HepG2 (cell line): ENCODE measurements around the gene MAP3K20. TPM values are rescaled to one million over a fixed set of nuclear protein-coding genes. Genes with fewer than 3 reads are reported as not detected.
A peak's percentile ranks its signal among the peaks of the same experiment; 100 is the strongest.

Experiments used
- ATAC-seq: fragments of 200-7000 bp; cut with Tn5 transposase; 3 replicates; pipeline ENCODE4 v1.9.1; 2020; ENCODE audit warnings: mild to moderate bottlenecking, moderate library complexity
- BruUV-seq: library from RNA; stranded (reverse); fragments of 400-500 nt; replicated peaks from 2 replicates; lab custom pipeline; 2021; lab: Mats Ljungman, UMichigan
- CTCF ChIA-PET: fragments of 300-600 bp; formaldehyde crosslinking; extraction: SDS; loops from one replicate; lab custom pipeline; 2021; ENCODE audit warnings: low total read pairs, inconsistent platforms, low intra/inter-chr PET ratio; lab: Yijun Ruan, JAX
- POLR2A ChIA-PET: fragments of 350-600 bp; sonication (Branson Sonifier 250); formaldehyde crosslinking; loops from one replicate; lab custom pipeline; 2020; ENCODE audit warnings: antibody characterized with exemption, inconsistent platforms; lab: Yijun Ruan, JAX
- DNase-seq: peaks from one replicate; pipeline ENCODE4 v3.0.0-alpha.2; 2015; ENCODE audit warnings: low spot score
- FAIRE-seq: peaks from 3 replicates; lab custom pipeline; 2011; peaks lifted over from hg19 to GRCh38; lab: Jason Lieb, UNC
- H2AFZ ChIP-seq: one replicate; pipeline ENCODE4 v1.6.1; 2011; ENCODE audit warnings: low read length, inconsistent platforms
- H3K27ac ChIP-seq: fragments of 300-600 bp; 3 replicates; pipeline ENCODE4 v1.8.0; 2011; ENCODE audit warnings: mixed run types, mild to moderate bottlenecking, mixed read lengths, low read length, inconsistent platforms; ENCODE audit not compliant: insufficient read depth; ENCODE audit errors: extremely low read length
- H3K27me3 ChIP-seq, 2 experiments: fragments of 200-600 bp in 1 of 2; 2 replicates in 1 of 2; 3 replicates in 1 of 2; pipeline versions ENCODE4 v1.6.0 to v1.8.0; 2011; ENCODE audit warnings: low read length in 2 of 2, mild to moderate bottlenecking in 2 of 2, moderate library complexity in 2 of 2, inconsistent platforms in 1 of 2; ENCODE audit not compliant: insufficient read depth in 2 of 2, control insufficient read depth in 1 of 2
- H3K36me3 ChIP-seq, 2 experiments: fragments of 200-600 bp in 1 of 2; replicated peaks in 1 of 2; 2 replicates in 1 of 2; 3 replicates in 1 of 2; pipeline versions ENCODE4 v1.5.1 to v1.8.0; 2011; ENCODE audit warnings: low read length in 2 of 2, inconsistent platforms in 1 of 2; ENCODE audit not compliant: insufficient read depth in 2 of 2, control insufficient read depth in 1 of 2
- H3K4me1 ChIP-seq: 2 replicates; pipeline ENCODE4 v1.5.1; 2012; ENCODE audit warnings: low read length, inconsistent platforms; ENCODE audit not compliant: insufficient read depth
- H3K4me2 ChIP-seq: 2 replicates; pipeline ENCODE4 v1.6.0; 2011; ENCODE audit warnings: low read depth, low read length, inconsistent platforms
- H3K4me3 ChIP-seq, 3 experiments: fragments of 200-600 bp in 1 of 3; sonication (generic), shearing (Covaris generic) in 1 of 3; replicated peaks in 1 of 3; 2 replicates each; pipeline ENCODE4 v1.5.1; 2011 to 2016; ENCODE audit warnings: low read length in 3 of 3, inconsistent platforms in 2 of 3, low read depth in 2 of 3, mild to moderate bottlenecking in 2 of 3, control low read depth in 1 of 3, mixed read lengths in 1 of 3; ENCODE audit not compliant: insufficient read depth in 1 of 3
- H3K79me2 ChIP-seq: one replicate; pipeline ENCODE4 v1.6.1; 2011; ENCODE audit warnings: low read length, inconsistent platforms; ENCODE audit not compliant: insufficient read depth
- H3K9ac ChIP-seq: 2 replicates; pipeline ENCODE4 v1.6.0; 2011; ENCODE audit warnings: mild to moderate bottlenecking, low read depth, low read length, inconsistent platforms; ENCODE audit not compliant: insufficient read depth
- H3K9me3 ChIP-seq: 2 replicates; pipeline ENCODE4 v1.5.1; 2012; ENCODE audit warnings: mild to moderate bottlenecking, low read length
- H4K20me1 ChIP-seq: 2 replicates; pipeline ENCODE4 v1.6.0; 2011; ENCODE audit warnings: inconsistent platforms, mild to moderate bottlenecking, low read length, moderate library complexity; ENCODE audit not compliant: insufficient read depth
- CC2D1A ChIP-seq: sonication (generic); formaldehyde crosslinking; IDR thresholded peaks from 2 replicates; pipeline ENCODE4 v1.8.1; 2023; ENCODE audit warnings: mild to moderate bottlenecking, missing genetic modification reagents
- MAFF ChIP-seq: IDR thresholded peaks from 2 replicates; pipeline ENCODE4 v1.6.1; 2011; ENCODE audit warnings: low read depth, low read length, improper control_type of control experiment
- MAFK ChIP-seq, 2 experiments: IDR thresholded peaks in 1 of 2; conservative IDR thresholded peaks in 1 of 2; 2 replicates each; pipeline ENCODE4 v1.6.1; 2011; ENCODE audit warnings: improper control_type of control experiment in 2 of 2, low read length in 2 of 2
- ZNF7 ChIP-seq: IDR thresholded peaks from 2 replicates; pipeline ENCODE4 v1.6.1; 2016; ENCODE audit warnings: missing biosample characterization, missing genetic modification reagents
- WGBS: methylation state at CpG from one replicate; pipeline ENCODE4 v1.1.6; 2017; ENCODE audit warnings: low lambda C conversion rate; 5-methylcytosine and 5-hydroxymethylcytosine counted together
- in situ Hi-C: cut with HindIII; loops from 2 replicates; pipeline ENCODE4 v1.10.0; 2017; ENCODE audit warnings: low pct_unique_long_range_greater_than_20kb; ENCODE audit not compliant: extremely low pct_ligation_motif_present
- intact Hi-C: fragments of 100-400 bp; cut with micrococcal nuclease; formaldehyde crosslinking; loops from one replicate; pipeline ENCODE4 v1.10.0; 2022; ENCODE audit not compliant: unreplicated experiment
- polyA plus RNA-seq, 8 experiments: library from polyadenylated mRNA; depleted of rRNA in 3 of 8; stranded (reverse) in 7 of 8; unstranded in 1 of 8; fragments of >200 nt; fragmentation: Illumina TruSeq in 4 of 8; extraction: Trizol in 4 of 8; gene quantifications; 2 replicates each; pipeline versions ENCODE4 v1.2.1 to v1.2.3, GENCODE V29; 2011 to 2016; ENCODE audit warnings: low read depth in 4 of 8, missing spikeins in 1 of 8, mixed read lengths in 1 of 8; ENCODE audit not compliant: insufficient read depth in 1 of 8
- total RNA-seq, 5 experiments: library from RNA; depleted of rRNA; stranded (reverse); fragments of >200 nt; fragmentation: Illumina TruSeq; extraction: Trizol; gene quantifications; 2 replicates each; pipeline ENCODE4 v1.2.3, GENCODE V29; 2016; ENCODE audit warnings: low read depth in 1 of 5
- TF ChIP-seq, protein P1 (sequence below): IDR thresholded peaks from 2 replicates; pipeline ENCODE4 v1.6.1; 2016; ENCODE audit warnings: low read depth

MAP3K20 gene
- total and polyA plus RNA-seq, 2 of the 13 experiments (the other 11 are each of a cell fraction or from before 2014, with no cell fraction given): 5.2 to 13.5 TPM

DNA sequence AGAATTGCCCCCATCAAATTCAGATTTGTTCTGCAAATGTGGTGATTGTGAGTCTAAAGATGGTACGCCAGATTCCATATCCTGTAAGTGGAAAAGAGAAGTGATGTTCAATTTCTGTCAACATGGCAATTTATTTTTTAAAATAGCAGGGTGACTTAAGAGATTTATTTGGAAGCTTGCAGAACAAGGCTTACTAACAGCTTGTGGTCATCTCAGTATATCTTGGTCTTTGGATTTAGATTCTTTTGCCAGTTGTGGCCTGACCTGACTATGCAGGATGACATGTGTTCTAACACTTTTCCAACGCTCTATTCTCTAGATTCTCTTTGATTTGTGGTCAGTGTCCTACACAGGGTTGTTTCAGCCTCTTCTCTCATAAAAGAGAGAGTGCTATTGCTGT, 74.4 kb downstream of the MAP3K20 start:
- intact Hi-C loops: no loop called here

GRCh38 chr2:173150963-173151362, 75.3 kb downstream of the MAP3K20 start:
- Histone ChIP-seq H3K4me2 (no peak overlapping the region), H3K9me3 (no peaks in the 10 kb centered on the region), H3K27ac (no peak overlapping the region), H3K4me3 (no peak overlapping the region), H3K9ac (no peak overlapping the region), H3K27me3 (no peaks in the 10 kb centered on the region), H3K4me1 (no peaks in the 10 kb centered on the region), H3K79me2 (no peaks in the 10 kb centered on the region), H4K20me1 (no peaks in the 10 kb centered on the region), H2AFZ (no peak overlapping the region), H3K36me3 (no peaks in the 10 kb centered on the region)
- FAIRE-seq: no peak
- in situ Hi-C loops (no loop called here), intact Hi-C loops (no loop called here)
- ChIA-PET CTCF (no interaction called here), POLR2A (no interaction called here)
- no peak for DNase-seq
- no TSS peak for BruUV-seq
- ATAC-seq: no peak
- TF ChIP-seq ZNF7 (CRISPR knock-in tag) (peak; percentile 69; the same call in 1 of the 2 replicates), CC2D1A (no peak)

More for the DNA sequence above, 74.4 kb downstream of the MAP3K20 start:
- peak; percentile 73 to 76 for TF ChIP-seq MAFK (conservative IDR thresholded peaks at IDR 0.05 in 1 of 2, IDR thresholded peaks at IDR 0.05 in 1 of 2; ENCODE audit: low read length in 2 of 2)
- TF ChIP-seq, protein P1, sequence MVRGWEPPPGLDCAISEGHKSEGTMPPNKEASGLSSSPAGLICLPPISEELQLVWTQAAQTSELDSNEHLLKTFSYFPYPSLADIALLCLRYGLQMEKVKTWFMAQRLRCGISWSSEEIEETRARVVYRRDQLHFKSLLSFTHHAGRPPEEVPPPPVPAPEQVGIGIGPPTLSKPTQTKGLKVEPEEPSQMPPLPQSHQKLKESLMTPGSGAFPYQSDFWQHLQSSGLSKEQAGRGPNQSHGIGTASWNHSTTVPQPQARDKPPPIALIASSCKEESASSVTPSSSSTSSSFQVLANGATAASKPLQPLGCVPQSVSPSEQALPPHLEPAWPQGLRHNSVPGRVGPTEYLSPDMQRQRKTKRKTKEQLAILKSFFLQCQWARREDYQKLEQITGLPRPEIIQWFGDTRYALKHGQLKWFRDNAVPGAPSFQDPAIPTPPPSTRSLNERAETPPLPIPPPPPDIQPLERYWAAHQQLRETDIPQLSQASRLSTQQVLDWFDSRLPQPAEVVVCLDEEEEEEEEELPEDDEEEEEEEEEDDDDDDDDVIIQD (CRISPR knock-in tag): no peak
- peak; percentile 70 for TF ChIP-seq MAFF
- TF ChIP-seq, all 625 proteins: peak for 2
- Histone ChIP-seq H3K9ac (no peak overlapping the region), H3K27me3 (no peaks in the 10 kb centered on the region), H3K79me2 (no peaks in the 10 kb centered on the region), H2AFZ (no peak overlapping the region), H3K4me3 (no peak overlapping the region), H3K36me3 (no peaks in the 10 kb centered on the region), H3K4me2 (no peak overlapping the region), H3K27ac (no peak overlapping the region), H3K9me3 (no peaks in the 10 kb centered on the region), H4K20me1 (no peaks in the 10 kb centered on the region), H3K4me1 (no peaks in the 10 kb centered on the region)
- ChIA-PET POLR2A (no interaction called here), CTCF (no interaction called here)
- in situ Hi-C loops: no loop called here
- DNase-seq: no peak
- no TSS peak for BruUV-seq
- no peak for FAIRE-seq
- ATAC-seq: no peak
- 97% methylated on average over 2 of the region's 2 CpGs for WGBS
